SU-DHL-6 (cell line): ENCODE data around the gene PREX1.

Experiments
- H2AFZ ChIP-seq: fragments of 200-600 bp; sonication (generic); 2 replicates; pipeline ENCODE4 v1.6.1; 2014; ENCODE audit warnings: low read depth, mild to moderate bottlenecking, moderate library complexity, mixed read lengths, antibody characterized with exemption, low read length; ENCODE audit not compliant: severe bottlenecking
- H3F3A ChIP-seq: fragments of 200-600 bp; shearing (Covaris generic); 2 replicates; pipeline ENCODE4 v1.6.0; 2016; ENCODE audit warnings: antibody characterized with exemption, mild to moderate bottlenecking; ENCODE audit not compliant: insufficient read depth
- H3K27ac ChIP-seq: fragments of 200-600 bp; sonication (generic); 2 replicates; pipeline ENCODE4 v1.5.1; 2016; ENCODE audit warnings: low read depth, mild to moderate bottlenecking, low read length, moderate library complexity, mixed read lengths
- H3K27me3 ChIP-seq: fragments of 200-600 bp; sonication (generic), shearing (Covaris generic); 2 replicates; pipeline ENCODE4 v1.6.0; 2014; ENCODE audit warnings: mild to moderate bottlenecking, low read length
- H3K36me3 ChIP-seq: fragments of 200-600 bp; sonication (generic); 2 replicates; pipeline ENCODE4 v1.6.1; 2014; ENCODE audit warnings: mild to moderate bottlenecking, low read length, mixed read lengths
- H3K4me2 ChIP-seq: fragments of 300-600, 200-600 bp; shearing (Covaris generic), sonication (generic); 2 replicates; pipeline ENCODE4 v1.6.0; 2014; ENCODE audit warnings: low read length, low read depth, mild to moderate bottlenecking; ENCODE audit not compliant: poor library complexity, severe bottlenecking
- H3K4me3 ChIP-seq: fragments of 200-600 bp; sonication (generic); 2 replicates; pipeline ENCODE4 v1.5.1; 2014; ENCODE audit warnings: antibody characterized with exemption, low read length, mild to moderate bottlenecking, mixed read lengths; ENCODE audit not compliant: insufficient read depth, poor library complexity, severe bottlenecking
- H3K79me2 ChIP-seq: fragments of 200-600 bp; sonication (generic); 2 replicates; pipeline ENCODE4 v1.6.1; 2014; ENCODE audit warnings: mild to moderate bottlenecking, low read length, moderate library complexity; ENCODE audit not compliant: insufficient read depth
- H3K9ac ChIP-seq: fragments of 200-600 bp; sonication (generic); 2 replicates; pipeline ENCODE4 v1.7.0; 2014; ENCODE audit warnings: mild to moderate bottlenecking, low read length
- H3K9me2 ChIP-seq: fragments of 200-600 bp; sonication (generic); replicated peaks from 2 replicates; pipeline ENCODE4 v1.6.1; 2014; ENCODE audit warnings: low read length; ENCODE audit not compliant: insufficient read depth
- H3K9me3 ChIP-seq: fragments of 200-600 bp; sonication (generic); 2 replicates; pipeline ENCODE4 v1.6.1; 2014; ENCODE audit warnings: low read length, mixed read lengths; ENCODE audit not compliant: insufficient read depth
- H4K20me1 ChIP-seq: fragments of 200-600 bp; sonication (generic); 2 replicates; pipeline ENCODE4 v1.6.1; 2014; ENCODE audit warnings: low read depth, mild to moderate bottlenecking, antibody characterized with exemption, low read length, moderate library complexity, mixed read lengths
- CTCF ChIP-seq: fragments of 200-600 bp; sonication (generic); IDR thresholded peaks from one replicate; pipeline ENCODE4 v1.5.1; 2017; ENCODE audit warnings: antibody characterized with exemption, mild to moderate bottlenecking, low read length, moderate library complexity; ENCODE audit not compliant: insufficient read depth, poor library complexity, severe bottlenecking
- EZH2phosphoT487 ChIP-seq: fragments of 200-600 bp; sonication (generic), shearing (Covaris generic); conservative IDR thresholded peaks from 2 replicates; pipeline ENCODE4 v1.6.1; 2018; ENCODE audit warnings: mild to moderate bottlenecking, antibody characterized with exemption, low read length, moderate library complexity, mixed read lengths

PREX1 gene

DNA sequence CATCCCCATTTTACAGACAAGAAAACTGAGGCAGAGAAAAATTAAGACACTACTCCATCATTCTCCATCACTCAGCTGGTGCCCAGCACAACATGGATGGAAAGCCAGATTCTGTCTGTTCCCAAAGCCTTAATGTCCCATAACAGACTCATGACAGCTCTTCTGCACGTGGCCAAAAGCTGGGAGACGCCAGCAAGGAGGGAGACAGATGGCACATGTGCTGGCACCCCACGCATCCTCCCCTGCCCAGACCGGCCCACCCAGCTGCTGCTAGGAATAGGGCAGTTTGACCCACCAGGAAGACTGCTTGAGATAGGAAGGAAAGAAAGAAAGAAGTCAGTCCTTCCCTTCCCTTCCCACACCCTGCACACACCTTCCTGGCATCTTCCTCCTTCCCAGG is 96.3 kb downstream of the PREX1 start:
- no peak overlapping the region for H2AFZ ChIP-seq
- no peaks in the 10 kb centered on the region for H4K20me1 ChIP-seq
- no peaks in the 10 kb centered on the region for H3K27me3 ChIP-seq
- no peaks in the 10 kb centered on the region for H3K36me3 ChIP-seq
- TF ChIP-seq EZH2phosphoT487: no peak
- H3K9me3 ChIP-seq: no peaks in the 10 kb centered on the region
- no peak overlapping the region for H3K9ac ChIP-seq
- no peaks in the 10 kb centered on the region for H3K9me2 ChIP-seq
- no peak overlapping the region for H3K27ac ChIP-seq
- no peak overlapping the region for H3K4me3 ChIP-seq
- no peaks in the 10 kb centered on the region for H3F3A ChIP-seq
- no peaks in the 10 kb centered on the region for H3K79me2 ChIP-seq
- H3K4me2 ChIP-seq: no peak overlapping the region

GRCh38 chr20:48730977-48731376 is 96.8 kb downstream of the PREX1 start:
- Histone ChIP-seq H3K27me3 (no peaks in the 10 kb centered on the region), H3K79me2 (no peaks in the 10 kb centered on the region), H3K9me3 (no peaks in the 10 kb centered on the region), H3K27ac (no peak overlapping the region), H4K20me1 (no peaks in the 10 kb centered on the region), H3F3A (no peaks in the 10 kb centered on the region), H3K4me3 (no peak overlapping the region), H3K36me3 (no peaks in the 10 kb centered on the region), H3K9ac (no peak overlapping the region), H3K4me2 (no peak overlapping the region), H2AFZ (no peak overlapping the region), H3K9me2 (no peaks in the 10 kb centered on the region)
- TF ChIP-seq CTCF (no peak), EZH2phosphoT487 (no peak)

GRCh38 chr20:48729538-48729937 is 98.3 kb downstream of the PREX1 start:
- H3K9ac ChIP-seq: no peak overlapping the region
- H2AFZ ChIP-seq: no peak overlapping the region
- H3K9me3 ChIP-seq: no peaks in the 10 kb centered on the region
- H3K36me3 ChIP-seq: no peaks in the 10 kb centered on the region
- no peak overlapping the region for H3K4me2 ChIP-seq
- no peaks in the 10 kb centered on the region for H3F3A ChIP-seq
- H3K79me2 ChIP-seq: no peaks in the 10 kb centered on the region
- H3K9me2 ChIP-seq: no peaks in the 10 kb centered on the region
- no peaks in the 10 kb centered on the region for H4K20me1 ChIP-seq
- no peak overlapping the region for H3K27ac ChIP-seq
- no peaks in the 10 kb centered on the region for H3K27me3 ChIP-seq
- no peak overlapping the region for H3K4me3 ChIP-seq
- TF ChIP-seq EZH2phosphoT487 (no peak), CTCF (no peak)

- H4K20me1 ChIP-seq: no peaks in the 10 kb centered on the region
- H3K9me3 ChIP-seq: no peaks in the 10 kb centered on the region
- no peak overlapping the region for H3K4me3 ChIP-seq
- no peak for TF ChIP-seq CTCF
- H3K27me3 ChIP-seq: no peaks in the 10 kb centered on the region
- no peak overlapping the region for H3K9ac ChIP-seq
- H3K36me3 ChIP-seq: no peaks in the 10 kb centered on the region
- no peaks in the 10 kb centered on the region for H3F3A ChIP-seq
- H2AFZ ChIP-seq: no peak overlapping the region
- no peaks in the 10 kb centered on the region for H3K79me2 ChIP-seq
- H3K27ac ChIP-seq: no peak overlapping the region
- H3K4me2 ChIP-seq: no peak overlapping the region
- no peaks in the 10 kb centered on the region for H3K9me2 ChIP-seq
These were observed 99.6 kb downstream of the PREX1 start for GRCh38 chr20:48728042-48728825.
